ENCODE results near the gene PTK6. TPM values are rescaled to one million over a fixed set of nuclear protein-coding genes. Genes with fewer than 3 reads are reported as not detected.

The PTK6 gene
- total RNA-seq, 4 donors from 2014 or later = 0.36 TPM; not detected in 3

DNA sequence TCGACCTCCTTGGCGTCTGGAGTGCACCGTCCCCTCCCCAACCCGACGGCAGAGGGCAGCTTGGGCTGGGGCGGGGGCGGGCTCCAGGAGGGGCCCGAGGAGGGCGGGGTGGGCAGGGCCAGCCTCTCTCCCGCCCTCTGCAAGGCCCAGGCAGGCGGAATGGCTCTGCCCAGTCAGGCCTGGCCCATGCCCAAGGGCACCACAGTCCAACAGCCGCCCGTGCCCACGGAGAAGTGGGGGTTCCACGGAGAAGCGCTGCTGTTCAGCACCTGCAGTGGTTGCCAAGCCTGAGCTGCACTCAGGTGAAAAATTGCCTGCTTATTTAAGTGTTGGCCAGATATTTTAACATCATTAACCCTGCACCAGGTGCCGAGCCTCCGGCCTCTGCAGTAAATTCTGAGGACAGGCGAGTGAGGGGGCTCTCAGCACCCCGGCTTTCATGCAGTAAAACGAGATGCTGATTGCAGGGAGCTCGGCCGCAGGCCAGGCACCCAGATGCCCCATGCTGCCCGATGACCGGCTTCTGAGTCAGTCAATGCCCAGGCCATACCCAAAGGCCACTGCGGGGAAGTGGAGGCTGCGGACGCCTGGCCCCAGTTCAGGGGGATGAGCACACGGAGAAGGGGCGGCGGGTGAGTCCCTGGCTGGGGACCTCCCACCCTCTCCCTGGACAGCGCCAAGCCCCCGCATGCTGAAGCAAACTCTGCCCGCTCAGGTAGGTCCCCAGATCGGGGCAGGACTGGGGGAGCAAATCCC lies 10.7 kb upstream of the PTK6 start, which contains the start of gene SRMS:
Gene SRMS, minus strand, starts transcription at position 25 of the 756 bp plus-strand sequence. CDS start 286 bp downstream, outside the sequence.
- no peak within 1 kb of the TSS for H3K4me3 ChIP-seq
- intact Hi-C loops (cut with DNase I; ENCODE audit: low total_unique reads) (no loop called here), in situ Hi-C loops (cut with MboI; ENCODE audit: low sequenced_read_pairs in 4 of 4) (loop anchor here in 1 of 4 donors (25.0 kb wide), 1 partner anchor 89 kb away; the partner anchor contains the start of gene GMEB2)
- no peak for ATAC-seq
- no peak within 1 kb of the TSS for H3K27ac ChIP-seq
- H3K36me3 ChIP-seq = no peaks in the 10 kb centered on the region
- no peaks in the 10 kb centered on the region for H3K9me3 ChIP-seq
- peaks cover 33 to 40% (median 33%) of the 10 kb centered on the region in 3 donors for H3K27me3 ChIP-seq
- TF ChIP-seq, protein P1, sequence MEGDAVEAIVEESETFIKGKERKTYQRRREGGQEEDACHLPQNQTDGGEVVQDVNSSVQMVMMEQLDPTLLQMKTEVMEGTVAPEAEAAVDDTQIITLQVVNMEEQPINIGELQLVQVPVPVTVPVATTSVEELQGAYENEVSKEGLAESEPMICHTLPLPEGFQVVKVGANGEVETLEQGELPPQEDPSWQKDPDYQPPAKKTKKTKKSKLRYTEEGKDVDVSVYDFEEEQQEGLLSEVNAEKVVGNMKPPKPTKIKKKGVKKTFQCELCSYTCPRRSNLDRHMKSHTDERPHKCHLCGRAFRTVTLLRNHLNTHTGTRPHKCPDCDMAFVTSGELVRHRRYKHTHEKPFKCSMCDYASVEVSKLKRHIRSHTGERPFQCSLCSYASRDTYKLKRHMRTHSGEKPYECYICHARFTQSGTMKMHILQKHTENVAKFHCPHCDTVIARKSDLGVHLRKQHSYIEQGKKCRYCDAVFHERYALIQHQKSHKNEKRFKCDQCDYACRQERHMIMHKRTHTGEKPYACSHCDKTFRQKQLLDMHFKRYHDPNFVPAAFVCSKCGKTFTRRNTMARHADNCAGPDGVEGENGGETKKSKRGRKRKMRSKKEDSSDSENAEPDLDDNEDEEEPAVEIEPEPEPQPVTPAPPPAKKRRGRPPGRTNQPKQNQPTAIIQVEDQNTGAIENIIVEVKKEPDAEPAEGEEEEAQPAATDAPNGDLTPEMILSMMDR (IDR thresholded peaks at IDR 0.05 in 4 of 5, conservative IDR thresholded peaks at IDR 0.05 in 1 of 5) = no peak
- TF ChIP-seq POLR2A (IDR thresholded peaks at IDR 0.05) = no peak
- no peak for DNase-seq
- H3K4me1 ChIP-seq = no peaks in the 10 kb centered on the region

DNA sequence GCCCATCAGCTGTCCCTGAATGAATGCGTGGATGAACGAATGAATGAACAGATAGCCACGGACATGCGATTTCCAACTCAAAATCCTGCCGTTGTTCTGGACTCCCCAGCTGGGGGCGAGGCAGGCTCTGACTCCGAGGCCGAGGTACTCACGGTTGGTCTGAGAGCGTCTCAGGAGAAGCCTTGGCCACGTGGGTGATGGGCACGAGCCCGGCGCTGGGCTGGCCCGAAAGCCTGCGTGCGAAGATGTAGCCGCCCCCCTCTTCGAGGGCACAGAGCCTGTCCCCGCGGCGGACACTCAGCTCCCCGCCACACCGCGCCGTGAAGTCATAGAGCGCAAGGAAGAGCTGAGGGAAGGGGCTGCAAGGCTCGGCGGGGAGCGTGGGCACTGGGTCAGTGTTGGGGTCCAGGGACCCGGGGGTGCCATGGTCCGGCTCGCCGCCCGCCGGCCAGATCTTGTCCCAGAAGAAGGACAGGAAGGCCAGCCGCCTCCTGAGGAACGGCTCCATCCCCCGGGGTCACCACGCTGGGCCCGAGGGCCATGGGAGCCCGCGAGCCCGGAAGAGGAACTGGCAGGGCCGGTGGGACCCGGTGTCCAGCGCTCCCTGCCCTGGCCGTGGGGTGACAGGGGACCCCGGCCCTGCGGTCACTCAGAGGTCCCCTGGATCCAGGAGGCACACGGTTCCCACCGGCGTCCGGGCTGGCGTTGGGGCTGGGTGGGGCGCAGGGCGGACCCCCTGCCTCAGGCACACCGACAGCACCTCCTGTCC lies 10.0 kb upstream of the PTK6 start:
- Histone ChIP-seq H3K9me3 (no peaks in the 10 kb centered on the region), H3K36me3 (no peaks in the 10 kb centered on the region), H3K27ac (no peak overlapping the region), H3K4me1 (no peaks in the 10 kb centered on the region), H3K27me3 (peaks cover 32 to 40% (median 33%) of the 10 kb centered on the region in 3 donors), H3K4me3 (no peak overlapping the region)
- in situ Hi-C loops (cut with MboI; ENCODE audit: low sequenced_read_pairs in 4 of 4) = loop anchor here in 1 of 4 donors (25.0 kb wide), 1 partner anchor 90 kb away; the partner anchor contains the start of gene GMEB2
- no peak for ATAC-seq
- no peak for TF ChIP-seq POLR2A (IDR thresholded peaks at IDR 0.05)
- TF ChIP-seq, protein P1 (IDR thresholded peaks at IDR 0.05 in 4 of 5, conservative IDR thresholded peaks at IDR 0.05 in 1 of 5) = no peak
- intact Hi-C loops (cut with DNase I; ENCODE audit: low total_unique reads) = no loop called here
- no peak for DNase-seq

DNA sequence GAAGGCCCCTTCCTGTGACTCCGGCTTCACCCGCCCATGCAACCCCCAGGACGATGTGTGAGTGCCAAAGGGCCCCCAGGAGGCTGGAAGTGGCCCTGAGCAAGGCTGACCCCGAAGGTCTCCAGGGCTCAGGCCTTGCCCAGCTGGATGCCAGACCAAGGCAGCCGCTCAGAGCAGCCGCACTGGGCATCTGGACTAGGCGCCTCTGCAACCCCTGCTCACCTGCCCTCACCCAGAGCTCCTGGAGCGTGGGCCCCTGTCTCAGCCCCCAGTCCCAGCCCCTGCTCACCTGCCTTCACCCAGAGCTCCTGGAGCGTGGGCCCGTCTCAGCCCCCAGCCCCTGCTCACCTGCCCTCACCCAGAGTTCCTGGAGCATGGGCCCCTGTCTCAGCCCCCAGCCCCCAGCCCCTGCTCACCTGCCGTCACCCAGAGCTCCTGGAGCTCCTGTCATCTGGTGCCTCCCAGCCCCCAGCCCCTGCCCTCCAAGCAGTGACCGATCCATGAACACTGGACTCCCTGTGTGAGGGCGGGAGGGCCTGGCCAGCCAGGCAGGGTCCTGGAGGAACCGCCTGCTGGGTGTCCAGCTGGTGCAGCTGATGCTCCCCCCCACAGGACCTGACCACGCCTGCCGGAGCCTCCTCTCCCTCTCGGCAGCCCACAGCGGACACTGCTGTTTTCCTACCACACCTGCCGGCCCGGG lies 9.2 kb upstream of the PTK6 start:
- Histone ChIP-seq H3K27me3 (peaks cover 27 to 40% (median 33%) of the 10 kb centered on the region in 3 donors), H3K4me1 (no peaks in the 10 kb centered on the region), H3K4me3 (no peak overlapping the region), H3K27ac (no peak overlapping the region), H3K36me3 (no peaks in the 10 kb centered on the region), H3K9me3 (no peaks in the 10 kb centered on the region)
- TF ChIP-seq POLR2A (IDR thresholded peaks at IDR 0.05) = no peak
- TF ChIP-seq, protein P1 (IDR thresholded peaks at IDR 0.05 in 4 of 5, conservative IDR thresholded peaks at IDR 0.05 in 1 of 5) = no peak
- ATAC-seq (no peak), DNase-seq (no peak)
- in situ Hi-C loops (cut with MboI; ENCODE audit: low sequenced_read_pairs in 4 of 4) (loop anchor here in 1 of 4 donors (25.0 kb wide), 1 partner anchor 91 kb away; the partner anchor contains the start of gene GMEB2), intact Hi-C loops (cut with DNase I; ENCODE audit: low total_unique reads) (no loop called here)

DNA sequence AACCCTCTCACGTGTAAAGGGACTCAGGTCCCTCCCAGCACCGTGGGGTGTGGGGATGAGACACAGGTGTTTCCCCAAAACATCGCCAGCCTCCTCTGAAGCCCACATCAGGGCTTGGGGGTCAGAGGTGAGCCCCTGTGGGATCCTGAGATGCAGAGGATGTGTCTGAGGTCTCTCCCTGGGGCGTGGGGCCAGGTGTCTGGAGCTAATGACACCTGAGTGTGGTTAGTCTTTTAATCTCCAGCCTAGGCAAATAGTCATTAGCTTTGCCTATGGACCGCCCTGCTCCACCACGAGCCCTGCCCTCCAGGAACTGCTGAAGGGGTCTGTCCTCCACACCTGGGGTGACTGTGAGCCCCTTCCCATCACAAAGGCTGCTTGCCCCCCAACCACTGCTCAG lies 8.6 kb upstream of the PTK6 start:
- TF ChIP-seq, protein P1 (IDR thresholded peaks at IDR 0.05 in 4 of 5, conservative IDR thresholded peaks at IDR 0.05 in 1 of 5) = no peak
- no peak for TF ChIP-seq POLR2A (IDR thresholded peaks at IDR 0.05)
- no peak overlapping the region for H3K27ac ChIP-seq
- peaks cover 25 to 36% (median 29%) of the 10 kb centered on the region in 3 donors for H3K27me3 ChIP-seq
- no peaks in the 10 kb centered on the region for H3K4me1 ChIP-seq
- no peak for ATAC-seq
- no peak for DNase-seq
- no peaks in the 10 kb centered on the region for H3K9me3 ChIP-seq
- in situ Hi-C loops (cut with MboI; ENCODE audit: low sequenced_read_pairs in 4 of 4) = loop anchor here in 1 of 4 donors (25.0 kb wide), 1 partner anchor 91 kb away; the partner anchor contains the start of gene GMEB2
- intact Hi-C loops (cut with DNase I; ENCODE audit: low total_unique reads) = no loop called here
- H3K36me3 ChIP-seq = no peaks in the 10 kb centered on the region
- no peak overlapping the region for H3K4me3 ChIP-seq

Data from gastrocnemius medialis (tissue), 4 donors.